ENCODE data around the gene UBE2H. TPM values are rescaled to one million over a fixed set of nuclear protein-coding genes. Genes with fewer than 3 reads are reported as not detected.
"Not testable (repeated sequence)": the region's sequence is repeated elsewhere in the genome, so short reads cannot be mapped to it uniquely, and the experiment has no call there.

UBE2H gene
- total RNA-seq, 1 donor from 2014 or later, result 33.8 TPM

- DNase-seq (ENCODE audit: low spot score), result no peak
- no peak for ATAC-seq
Measured at GRCh38 chr7:129911790-129912189, 41.0 kb downstream of the UBE2H start.

- DNase-seq (ENCODE audit: low spot score) (no peak), ATAC-seq (no peak)
Measured at GRCh38 chr7:129909669-129910068, 43.1 kb downstream of the UBE2H start.

- ATAC-seq, result no peak
- DNase-seq (ENCODE audit: low spot score), result no peak
Measured at GRCh38 chr7:129908181-129908580, 44.6 kb downstream of the UBE2H start.

- DNase-seq (ENCODE audit: low spot score) (no peak), ATAC-seq (peak; percentile 10)
Measured at GRCh38 chr7:129907122-129907736, 45.5 kb downstream of the UBE2H start.

GRCh38 chr7:129906700-129907099 lies 46.1 kb downstream of the UBE2H start:
- ATAC-seq (peak; percentile 75), DNase-seq (ENCODE audit: low spot score) (no peak)

- no peak for DNase-seq (ENCODE audit: low spot score)
- ATAC-seq, result no peak
Measured at GRCh38 chr7:129903935-129904334, 48.8 kb downstream of the UBE2H start.

- no peak for ATAC-seq
- DNase-seq (ENCODE audit: low spot score), result no peak
Measured at GRCh38 chr7:129902788-129903422, 49.9 kb downstream of the UBE2H start.

- DNase-seq (ENCODE audit: low spot score) (no peak), ATAC-seq (peak; percentile 57)
Measured at GRCh38 chr7:129898502-129899160, 54.1 kb downstream of the UBE2H start.

GRCh38 chr7:129898007-129898406 lies 54.8 kb downstream of the UBE2H start:
- ATAC-seq (no peak), DNase-seq (ENCODE audit: low spot score) (no peak)

- ATAC-seq, result no peak
- no peak for DNase-seq (ENCODE audit: low spot score)
Measured at GRCh38 chr7:129896568-129897382, 56.0 kb downstream of the UBE2H start.

- not testable (repeated sequence) for ATAC-seq
Measured at GRCh38 chr7:129894184-129894583, 58.6 kb downstream of the UBE2H start.

GRCh38 chr7:129890090-129890489 lies 62.7 kb downstream of the UBE2H start:
- no peak for DNase-seq (ENCODE audit: low spot score)

More at GRCh38 chr7:129894184-129894583, 58.6 kb downstream of the UBE2H start:
- DNase-seq (ENCODE audit: low spot score), result not testable (repeated sequence)

GRCh38 chr7:129889133-129889844 lies 63.5 kb downstream of the UBE2H start:
- peak; percentile 20 for ATAC-seq
- DNase-seq (ENCODE audit: low spot score), result no peak

More at GRCh38 chr7:129890090-129890489, 62.7 kb downstream of the UBE2H start:
- ATAC-seq, result no peak

- no peak for ATAC-seq
Measured at GRCh38 chr7:129887865-129888264, 64.9 kb downstream of the UBE2H start.

GRCh38 chr7:129886818-129887186 lies 66.0 kb downstream of the UBE2H start:
- DNase-seq (ENCODE audit: low spot score) (no peak), ATAC-seq (peak; percentile 68)

More at GRCh38 chr7:129887865-129888264, 64.9 kb downstream of the UBE2H start:
- DNase-seq (ENCODE audit: low spot score), result no peak

- ATAC-seq (peak; percentile 57), DNase-seq (ENCODE audit: low spot score) (no peak)
Measured at GRCh38 chr7:129886167-129886817, 66.5 kb downstream of the UBE2H start.

- ATAC-seq (no peak), DNase-seq (ENCODE audit: low spot score) (no peak)
Measured at GRCh38 chr7:129884495-129884894, 68.3 kb downstream of the UBE2H start.

GRCh38 chr7:129883151-129883550 lies 69.6 kb downstream of the UBE2H start:
- DNase-seq (ENCODE audit: low spot score) (no peak), ATAC-seq (no peak)

GRCh38 chr7:129882531-129882930 lies 70.2 kb downstream of the UBE2H start:
- no peak for ATAC-seq
- DNase-seq (ENCODE audit: low spot score), result no peak

Measured in left lobe of liver (tissue), 2 donors.